ENCODE results near the gene VIPAS39.
"Not testable (repeated sequence)": the region's sequence is repeated elsewhere in the genome, so short reads cannot be mapped to it uniquely, and the experiment has no call there.

VIPAS39 gene

GRCh38 chr14:77469539-77469938, 12.1 kb upstream of the VIPAS39 start:
- DNase-seq: no peak

GRCh38 chr14:77469067-77469505, 11.7 kb upstream of the VIPAS39 start:
- no peak for DNase-seq

- no peak for DNase-seq
Measured at GRCh38 chr14:77467801-77468200, 10.4 kb upstream of the VIPAS39 start.

- peak; percentile 58 for DNase-seq
Measured at GRCh38 chr14:77459072-77459723, 1.8 kb upstream of the VIPAS39 start.

- no peak for DNase-seq
Measured at GRCh38 chr14:77458249-77458950, 999 bp upstream of the VIPAS39 start.

- DNase-seq: no peak
Measured at GRCh38 chr14:77457115-77457521, 283 bp downstream of the VIPAS39 start.

- no peak for DNase-seq
Measured at GRCh38 chr14:77455966-77456640, 1.3 kb downstream of the VIPAS39 start.

- DNase-seq: no peak
Measured at GRCh38 chr14:77442196-77442595, 15.2 kb downstream of the VIPAS39 start.

GRCh38 chr14:77439861-77440260, 17.5 kb downstream of the VIPAS39 start:
- DNase-seq: no peak

GRCh38 chr14:77438596-77438995, 18.8 kb downstream of the VIPAS39 start:
- no peak for DNase-seq

- no peak for DNase-seq
Measured at GRCh38 chr14:77436042-77436441, 21.4 kb downstream of the VIPAS39 start.

GRCh38 chr14:77426396-77426795, 31.0 kb downstream of the VIPAS39 start:
- DNase-seq: no peak

GRCh38 chr14:77424862-77425261, 32.5 kb downstream of the VIPAS39 start:
- DNase-seq: no peak

- no peak for DNase-seq
Measured at GRCh38 chr14:77423423-77423822, 34.0 kb downstream of the VIPAS39 start, which contains the start of gene NOXRED1. TSS of gene NOXRED1 (minus strand) at chr14:77423523. CDS start at chr14:77422889, 634 bp downstream.

GRCh38 chr14:77421201-77421600, 36.2 kb downstream of the VIPAS39 start:
- DNase-seq: no peak

GRCh38 chr14:77416836-77417235, 40.6 kb downstream of the VIPAS39 start:
- no peak for DNase-seq

GRCh38 chr14:77416098-77416497, 41.3 kb downstream of the VIPAS39 start:
- not testable (repeated sequence) for DNase-seq

- DNase-seq: not testable (repeated sequence)
Measured at GRCh38 chr14:77415403-77416030, 41.9 kb downstream of the VIPAS39 start.

GRCh38 chr14:77409131-77409533, 48.3 kb downstream of the VIPAS39 start:
- DNase-seq: no peak

- DNase-seq: peak; percentile 45
Measured at GRCh38 chr14:77407158-77407557, 50.2 kb downstream of the VIPAS39 start.

- peak; percentile 31 for DNase-seq
Measured at GRCh38 chr14:77406718-77407117, 50.7 kb downstream of the VIPAS39 start.

- no peak for DNase-seq
Measured at GRCh38 chr14:77406086-77406485, 51.3 kb downstream of the VIPAS39 start.

GRCh38 chr14:77403768-77404167, 53.6 kb downstream of the VIPAS39 start:
- DNase-seq: no peak

All from GDM1 (cell line).